Activated naive CD8-positive, alpha-beta T cell treated with anti-CD3 and anti-CD28 coated beads, Interleukin-2, amount 10 ng/mL, durations not matched to agents 7 days and 5 days (primary cell): Measurements from ENCODE around the gene PRKN. TPM values are rescaled to one million over a fixed set of nuclear protein-coding genes. Genes with fewer than 3 reads are reported as not detected.

Source experiments
- total RNA-seq, 2 experiments: library from RNA; stranded (reverse); gene quantifications; one replicate each; pipeline ENCODE4 v1.2.3, GENCODE V29; 2021

The PRKN gene
- total RNA-seq, 2 experiments from 2014 or later, result 1.00 to 1.5 TPM

Other genes with a start within 250 kb of the PRKN start
- under 1 TPM in 1 of 2 experiments, not detected in 1; 0.58 TPM for gene PACRG, start 208 bp upstream of the PRKN start, total RNA-seq